ENCODE measurements around the gene REEP3.

The REEP3 gene

GRCh38 chr10:63634488-63635065 lies 113.4 kb downstream of the REEP3 start:
- Histone ChIP-seq H2BK120ac (ENCODE audit: low read depth, low read length) (no peak overlapping the region), H3K9ac (ENCODE audit: low read length) (no peak overlapping the region), H3K4ac (ENCODE audit: low read depth, low read length) (no peak overlapping the region), H3K79me1 (ENCODE audit: low read length) (no peaks in the 10 kb centered on the region), H3K27me3 (ENCODE audit: insufficient read depth, low read length, poor library complexity) (no peaks in the 10 kb centered on the region), H3K18ac (ENCODE audit: low read length) (no peak overlapping the region), H3K4me3 (ENCODE audit: low read length) (no peak overlapping the region), H3K23ac (ENCODE audit: low read length) (no peak overlapping the region), H4K8ac (ENCODE audit: low read depth, low read length) (no peak overlapping the region), H2BK15ac (replicated peaks; ENCODE audit: low read depth) (no peak overlapping the region), H3K4me2 (ENCODE audit: low read length) (no peak overlapping the region), H3K36me3 (ENCODE audit: control insufficient read depth, insufficient read depth, low read length) (no peaks in the 10 kb centered on the region), H4K5ac (ENCODE audit: low read length) (no peak overlapping the region), H3K56ac (ENCODE audit: low read length) (no peak overlapping the region), H3K27ac (ENCODE audit: low read depth, low read length) (no peak overlapping the region), H2AK5ac (ENCODE audit: low read length) (no peak overlapping the region), H2BK5ac (ENCODE audit: low read length) (no peak overlapping the region), H3K79me2 (ENCODE audit: control insufficient read depth, insufficient read depth, low read length) (no peaks in the 10 kb centered on the region), H3K4me1 (ENCODE audit: control insufficient read depth, low read depth, low read length) (peaks cover 2% of the 10 kb centered on the region)
- whole genome bisulfite sequencing (ENCODE audit: extremely low coverage, insufficient coverage, low lambda C conversion rate), result no CpG with 5 or more reads among the region's 6 CpGs
- no peak for DNase-seq

- Histone ChIP-seq H2BK15ac (replicated peaks; ENCODE audit: low read depth) (no peak overlapping the region), H3K4me2 (ENCODE audit: low read length) (no peak overlapping the region), H3K56ac (ENCODE audit: low read length) (no peak overlapping the region), H3K79me2 (ENCODE audit: control insufficient read depth, insufficient read depth, low read length) (no peaks in the 10 kb centered on the region), H4K5ac (ENCODE audit: low read length) (no peak overlapping the region), H3K18ac (ENCODE audit: low read length) (no peak overlapping the region), H3K4me3 (ENCODE audit: low read length) (no peak overlapping the region), H3K4ac (ENCODE audit: low read depth, low read length) (no peak overlapping the region), H3K9ac (ENCODE audit: low read length) (no peak overlapping the region), H3K4me1 (ENCODE audit: control insufficient read depth, low read depth, low read length) (peaks cover 2% of the 10 kb centered on the region), H2BK5ac (ENCODE audit: low read length) (no peak overlapping the region), H2AK5ac (ENCODE audit: low read length) (no peak overlapping the region), H3K79me1 (ENCODE audit: low read length) (no peaks in the 10 kb centered on the region), H3K23ac (ENCODE audit: low read length) (no peak overlapping the region), H3K36me3 (ENCODE audit: control insufficient read depth, insufficient read depth, low read length) (no peaks in the 10 kb centered on the region), H4K8ac (ENCODE audit: low read depth, low read length) (peak overlapping the region; percentile 28), H3K27me3 (ENCODE audit: insufficient read depth, low read length, poor library complexity) (no peaks in the 10 kb centered on the region), H2BK120ac (ENCODE audit: low read depth, low read length) (peak overlapping the region; percentile 82), H3K27ac (ENCODE audit: low read depth, low read length) (no peak overlapping the region)
- no peak for DNase-seq
- WGBS (ENCODE audit: extremely low coverage, insufficient coverage, low lambda C conversion rate), result no CpG with 5 or more reads among the region's 3 CpGs
Observed at GRCh38 chr10:63636812-63637211, 115.6 kb downstream of the REEP3 start.

DNA sequence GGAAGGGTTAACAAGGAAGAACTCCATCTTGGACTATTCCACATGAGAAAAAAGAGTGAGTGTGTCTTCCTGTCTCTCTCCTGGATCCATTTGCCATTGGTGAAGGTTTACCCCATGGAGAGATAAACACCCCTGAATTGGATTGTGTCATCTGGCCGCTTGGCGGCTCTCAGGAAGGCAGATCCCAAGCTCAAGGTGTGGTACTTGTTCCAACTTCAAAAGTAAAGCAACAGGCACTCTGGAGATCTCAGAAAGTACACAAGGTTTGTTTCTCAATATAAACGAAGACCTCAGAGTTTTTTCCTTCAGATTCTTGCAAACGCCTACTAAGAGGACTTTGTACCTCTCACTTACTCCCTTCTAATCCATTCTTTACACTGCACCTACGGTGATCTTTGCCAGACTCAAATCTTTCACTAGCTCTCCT lies 116.7 kb downstream of the REEP3 start:
- Histone ChIP-seq H3K4me3 (ENCODE audit: low read length) (no peak overlapping the region), H3K18ac (ENCODE audit: low read length) (no peak overlapping the region), H2BK5ac (ENCODE audit: low read length) (no peak overlapping the region), H3K4me1 (ENCODE audit: control insufficient read depth, low read depth, low read length) (no peaks in the 10 kb centered on the region), H3K4ac (ENCODE audit: low read depth, low read length) (no peak overlapping the region), H3K23ac (ENCODE audit: low read length) (no peak overlapping the region), H2AK5ac (ENCODE audit: low read length) (no peak overlapping the region), H3K79me1 (ENCODE audit: low read length) (no peaks in the 10 kb centered on the region), H3K4me2 (ENCODE audit: low read length) (no peak overlapping the region), H4K8ac (ENCODE audit: low read depth, low read length) (no peak overlapping the region), H3K36me3 (ENCODE audit: control insufficient read depth, insufficient read depth, low read length) (no peaks in the 10 kb centered on the region), H4K5ac (ENCODE audit: low read length) (no peak overlapping the region), H3K27me3 (ENCODE audit: insufficient read depth, low read length, poor library complexity) (no peaks in the 10 kb centered on the region), H2BK15ac (replicated peaks; ENCODE audit: low read depth) (no peak overlapping the region), H3K56ac (ENCODE audit: low read length) (no peak overlapping the region), H3K79me2 (ENCODE audit: control insufficient read depth, insufficient read depth, low read length) (no peaks in the 10 kb centered on the region), H3K9ac (ENCODE audit: low read length) (no peak overlapping the region), H3K27ac (ENCODE audit: low read depth, low read length) (no peak overlapping the region), H2BK120ac (ENCODE audit: low read depth, low read length) (no peak overlapping the region)
- WGBS (ENCODE audit: extremely low coverage, insufficient coverage, low lambda C conversion rate), result no CpG with 5 or more reads among the region's 5 CpGs
- DNase-seq, result peak; percentile 32

- DNase-seq, result no peak
- Histone ChIP-seq H4K5ac (ENCODE audit: low read length) (no peak overlapping the region), H3K4me3 (ENCODE audit: low read length) (no peak overlapping the region)
Observed at GRCh38 chr10:63641366-63641765, 120.2 kb downstream of the REEP3 start.

DNA sequence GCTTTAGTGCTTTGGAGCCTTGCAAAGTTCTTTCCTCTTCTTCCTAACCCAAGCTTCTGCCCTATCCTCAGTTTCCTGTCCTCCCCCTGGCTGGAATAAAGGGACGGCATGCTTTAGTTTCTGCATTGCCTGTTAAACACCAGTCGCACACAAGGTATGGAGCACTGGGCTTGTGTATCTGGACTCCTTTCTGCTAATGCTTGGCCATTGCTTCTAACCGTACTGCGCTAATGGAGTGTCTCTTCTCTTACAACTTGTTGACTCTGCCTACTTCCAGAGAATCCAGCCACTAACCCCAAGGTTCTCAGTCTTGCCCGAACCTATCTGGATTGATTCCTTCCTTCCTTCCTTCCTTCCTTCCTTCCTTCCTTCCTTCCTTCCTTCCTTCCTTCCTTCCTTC lies 120.6 kb downstream of the REEP3 start:
- no peak overlapping the region for H4K8ac ChIP-seq (ENCODE audit: low read depth, low read length)
- no peak overlapping the region for H2BK120ac ChIP-seq (ENCODE audit: low read depth, low read length)
- no peak overlapping the region for H4K5ac ChIP-seq (ENCODE audit: low read length)
- no peak overlapping the region for H3K9ac ChIP-seq (ENCODE audit: low read length)
- no peak overlapping the region for H3K4ac ChIP-seq (ENCODE audit: low read depth, low read length)
- H3K23ac ChIP-seq (ENCODE audit: low read length), result no peak overlapping the region
- no peaks in the 10 kb centered on the region for H3K4me1 ChIP-seq (ENCODE audit: control insufficient read depth, low read depth, low read length)
- no peak overlapping the region for H3K4me2 ChIP-seq (ENCODE audit: low read length)
- no peak for DNase-seq
- no peak overlapping the region for H2BK15ac ChIP-seq (replicated peaks; ENCODE audit: low read depth)
- no peak overlapping the region for H3K56ac ChIP-seq (ENCODE audit: low read length)
- WGBS (ENCODE audit: extremely low coverage, insufficient coverage, low lambda C conversion rate), result no CpG with 5 or more reads among the region's 5 CpGs
- H3K27me3 ChIP-seq (ENCODE audit: insufficient read depth, low read length, poor library complexity), result no peaks in the 10 kb centered on the region
- H3K4me3 ChIP-seq (ENCODE audit: low read length), result no peak overlapping the region
- no peaks in the 10 kb centered on the region for H3K79me1 ChIP-seq (ENCODE audit: low read length)
- H2BK5ac ChIP-seq (ENCODE audit: low read length), result no peak overlapping the region
- no peaks in the 10 kb centered on the region for H3K79me2 ChIP-seq (ENCODE audit: control insufficient read depth, insufficient read depth, low read length)
- H2AK5ac ChIP-seq (ENCODE audit: low read length), result no peak overlapping the region
- H3K27ac ChIP-seq (ENCODE audit: low read depth, low read length), result no peak overlapping the region
- no peaks in the 10 kb centered on the region for H3K36me3 ChIP-seq (ENCODE audit: control insufficient read depth, insufficient read depth, low read length)
- H3K18ac ChIP-seq (ENCODE audit: low read length), result no peak overlapping the region

More at GRCh38 chr10:63641366-63641765, 120.2 kb downstream of the REEP3 start:
- Histone ChIP-seq H2BK15ac (replicated peaks; ENCODE audit: low read depth) (no peak overlapping the region), H3K9ac (ENCODE audit: low read length) (no peak overlapping the region), H2AK5ac (ENCODE audit: low read length) (no peak overlapping the region), H3K27me3 (ENCODE audit: insufficient read depth, low read length, poor library complexity) (no peaks in the 10 kb centered on the region), H3K4ac (ENCODE audit: low read depth, low read length) (no peak overlapping the region), H3K4me2 (ENCODE audit: low read length) (no peak overlapping the region), H3K27ac (ENCODE audit: low read depth, low read length) (no peak overlapping the region), H2BK120ac (ENCODE audit: low read depth, low read length) (no peak overlapping the region), H3K18ac (ENCODE audit: low read length) (no peak overlapping the region), H2BK5ac (ENCODE audit: low read length) (no peak overlapping the region), H3K56ac (ENCODE audit: low read length) (no peak overlapping the region), H3K4me1 (ENCODE audit: control insufficient read depth, low read depth, low read length) (no peaks in the 10 kb centered on the region), H3K23ac (ENCODE audit: low read length) (no peak overlapping the region), H3K79me1 (ENCODE audit: low read length) (no peaks in the 10 kb centered on the region), H3K79me2 (ENCODE audit: control insufficient read depth, insufficient read depth, low read length) (no peaks in the 10 kb centered on the region), H3K36me3 (ENCODE audit: control insufficient read depth, insufficient read depth, low read length) (no peaks in the 10 kb centered on the region), H4K8ac (ENCODE audit: low read depth, low read length) (no peak overlapping the region)

GRCh38 chr10:63642808-63643207 lies 121.6 kb downstream of the REEP3 start:
- Histone ChIP-seq H3K4me3 (ENCODE audit: low read length) (no peak overlapping the region), H3K23ac (ENCODE audit: low read length) (no peak overlapping the region), H3K27me3 (ENCODE audit: insufficient read depth, low read length, poor library complexity) (no peaks in the 10 kb centered on the region), H3K79me2 (ENCODE audit: control insufficient read depth, insufficient read depth, low read length) (no peaks in the 10 kb centered on the region), H3K4me1 (ENCODE audit: control insufficient read depth, low read depth, low read length) (no peaks in the 10 kb centered on the region), H2BK15ac (replicated peaks; ENCODE audit: low read depth) (no peak overlapping the region), H4K5ac (ENCODE audit: low read length) (no peak overlapping the region), H3K56ac (ENCODE audit: low read length) (no peak overlapping the region), H3K9ac (ENCODE audit: low read length) (no peak overlapping the region), H4K8ac (ENCODE audit: low read depth, low read length) (peak overlapping the region; percentile 56), H2BK120ac (ENCODE audit: low read depth, low read length) (no peak overlapping the region), H3K36me3 (ENCODE audit: control insufficient read depth, insufficient read depth, low read length) (no peaks in the 10 kb centered on the region), H3K4ac (ENCODE audit: low read depth, low read length) (no peak overlapping the region), H3K79me1 (ENCODE audit: low read length) (no peaks in the 10 kb centered on the region), H3K27ac (ENCODE audit: low read depth, low read length) (no peak overlapping the region), H2AK5ac (ENCODE audit: low read length) (no peak overlapping the region), H3K4me2 (ENCODE audit: low read length) (no peak overlapping the region), H3K18ac (ENCODE audit: low read length) (no peak overlapping the region), H2BK5ac (ENCODE audit: low read length) (no peak overlapping the region)
- DNase-seq, result no peak
- WGBS (ENCODE audit: extremely low coverage, insufficient coverage, low lambda C conversion rate), result no CpG with 5 or more reads among the region's 5 CpGs
